LoVo (cell line): ENCODE data around the gene NRIP1.
A peak's percentile ranks its signal among the peaks of the same experiment; 100 is the strongest.

Experiments
- DNase-seq: peaks from one replicate; pipeline ENCODE4 v3.0.0-alpha.2; 2016; ENCODE audit warnings: low spot score

Gene NRIP1

GRCh38 chr21:15065392-15066122 lies 757 bp upstream of the NRIP1 start:
- peak; percentile 52 for DNase-seq

- no peak for DNase-seq
Measured at GRCh38 chr21:15063814-15064575, 805 bp downstream of the NRIP1 start.

- no peak for DNase-seq
Measured at GRCh38 chr21:15063081-15063813, 1.6 kb downstream of the NRIP1 start.

- DNase-seq, result no peak
Measured at GRCh38 chr21:15062606-15062965, 2.2 kb downstream of the NRIP1 start.

GRCh38 chr21:15061747-15062605 lies 2.8 kb downstream of the NRIP1 start:
- no peak for DNase-seq

GRCh38 chr21:15061279-15061678 lies 3.5 kb downstream of the NRIP1 start:
- no peak for DNase-seq

- no peak for DNase-seq
Measured at GRCh38 chr21:15060543-15061175, 4.1 kb downstream of the NRIP1 start.

GRCh38 chr21:15059397-15059796 lies 5.4 kb downstream of the NRIP1 start:
- DNase-seq, result no peak

GRCh38 chr21:15058854-15059263 lies 5.9 kb downstream of the NRIP1 start:
- peak; percentile 76 for DNase-seq

- DNase-seq, result no peak
Measured at GRCh38 chr21:15057285-15057684, 7.5 kb downstream of the NRIP1 start.

GRCh38 chr21:15054606-15055239 lies 10.1 kb downstream of the NRIP1 start:
- DNase-seq, result no peak

- DNase-seq, result no peak
Measured at GRCh38 chr21:15054089-15054488, 10.7 kb downstream of the NRIP1 start.

GRCh38 chr21:15053500-15053899 lies 11.3 kb downstream of the NRIP1 start:
- DNase-seq, result no peak

GRCh38 chr21:15052459-15052763 lies 12.4 kb downstream of the NRIP1 start:
- DNase-seq, result no peak

GRCh38 chr21:15051644-15052458 lies 12.9 kb downstream of the NRIP1 start:
- DNase-seq, result peak; percentile 67

GRCh38 chr21:15050568-15051377 lies 14.0 kb downstream of the NRIP1 start:
- DNase-seq, result no peak

- no peak for DNase-seq
Measured at GRCh38 chr21:15045017-15045416, 19.8 kb downstream of the NRIP1 start.

- no peak for DNase-seq
Measured at GRCh38 chr21:15042531-15042930, 22.3 kb downstream of the NRIP1 start.

GRCh38 chr21:15039607-15040299 lies 25.0 kb downstream of the NRIP1 start:
- no peak for DNase-seq
